ENCODE results near the gene LRRC46. TPM values are rescaled to one million over a fixed set of nuclear protein-coding genes. Genes with fewer than 3 reads are reported as not detected.

LRRC46 gene
- total and polyA plus RNA-seq, 2 of the 13 experiments (the other 11 are each of a cell fraction or from before 2014, with no cell fraction given), result 0.09 TPM

- TF ChIP-seq MEIS2 (CRISPR knock-in tag; IDR thresholded peaks at IDR 0.05) (peak; percentile 51), LBX2 (CRISPR knock-in tag; IDR thresholded peaks at IDR 0.05; ENCODE audit: borderline replicate concordance) (no peak), PAF1 (CRISPR knock-in tag; IDR thresholded peaks at IDR 0.05) (no peak), HIC2 (CRISPR knock-in tag; IDR thresholded peaks at IDR 0.05; ENCODE audit: low read depth) (peak; percentile 54; the same call in 1 of the 2 replicates), ZNF224 (CRISPR knock-in tag; IDR thresholded peaks at IDR 0.05) (no peak), ZNF558 (CRISPR knock-in tag; IDR thresholded peaks at IDR 0.05; ENCODE audit: borderline replicate concordance) (no peak), ZNF556 (CRISPR knock-in tag; IDR thresholded peaks at IDR 0.05; ENCODE audit: borderline replicate concordance) (peak; percentile 83; the same call in 1 of the 2 replicates), MIER3 (CRISPR knock-in tag; IDR thresholded peaks at IDR 0.05; ENCODE audit: borderline replicate concordance) (peak; percentile 49; the same call in 1 of the 2 replicates), ZSCAN20 (CRISPR knock-in tag; IDR thresholded peaks at IDR 0.05; ENCODE audit: borderline replicate concordance) (no peak), SAFB2 (CRISPR knock-in tag; IDR thresholded peaks at IDR 0.05; ENCODE audit: borderline replicate concordance, low read depth) (peak; percentile 70; the same call in 1 of the 2 replicates), HOXA5 (CRISPR knock-in tag; IDR thresholded peaks at IDR 0.05) (no peak), ZNF646 (CRISPR knock-in tag; IDR thresholded peaks at IDR 0.05) (no peak), CCAR2 (optimal IDR thresholded peaks at IDR 0.05; ENCODE audit: low read depth, low read length) (no peak), ZNF333 (CRISPR knock-in tag; IDR thresholded peaks at IDR 0.05; ENCODE audit: borderline replicate concordance) (no peak), ZBTB4 (CRISPR knock-in tag; IDR thresholded peaks at IDR 0.05; ENCODE audit: borderline replicate concordance) (no peak), ARID2 (CRISPR knock-in tag; IDR thresholded peaks at IDR 0.05; ENCODE audit: borderline replicate concordance) (peak; percentile 62; the same call in 1 of the 2 replicates)
These were observed 19.5 kb downstream of the LRRC46 start, which contains the start of gene SP6 (continued) for GRCh38 chr17:47850692-47851573.

All from HepG2 (cell line).